Right ventricle myocardium superior (tissue), 1 donor: ENCODE data around the gene HDAC2. TPM values are rescaled to one million over a fixed set of nuclear protein-coding genes. Genes with fewer than 3 reads are reported as not detected.
A peak's percentile ranks its signal among the peaks of the same experiment; 100 is the strongest.
"Not testable (repeated sequence)": the region's sequence is repeated elsewhere in the genome, so short reads cannot be mapped to it uniquely, and the experiment has no call there.

Experiments
- ATAC-seq: fragments of 200-7000 bp; cut with Tn5 transposase; one replicate; pipeline ENCODE4 v1.9.1; 2020; ENCODE audit warnings: mild to moderate bottlenecking; ENCODE audit not compliant: poor library complexity
- DNase-seq: peaks from one replicate; pipeline ENCODE4 v3.0.0-alpha.2; 2020
- intact Hi-C: fragments of 100-400 bp; cut with DNase I; formaldehyde crosslinking; loops from one replicate; pipeline ENCODE4 v1.11.2; 2022
- long read RNA-seq: library from polyadenylated mRNA; unstranded; transcript quantifications from one replicate; pipeline ENCODE4 v2.0.0, GENCODE V29; 2021
- total RNA-seq: library from RNA; stranded (reverse); fragmentation: NEBNext Ultra II Directional; extraction: Animal tissue kit (Norgen Biotek cat#: 25700); gene quantifications from one replicate; pipeline ENCODE4 v1.2.1, GENCODE V29; 2021
- donor health status: DM: no; HTN: yes; CAD: no; lungs with severe emphysema.

HDAC2 gene
- total RNA-seq, result 41.0 TPM
- long read RNA-seq, full-length matches to known transcripts, result 119 of 127 reads
- long read RNA-seq, partial matches to known transcripts, result 2 of 127 reads
- long read RNA-seq, other reads (novel, unspliced or antisense), result 6 of 127 reads

DNA sequence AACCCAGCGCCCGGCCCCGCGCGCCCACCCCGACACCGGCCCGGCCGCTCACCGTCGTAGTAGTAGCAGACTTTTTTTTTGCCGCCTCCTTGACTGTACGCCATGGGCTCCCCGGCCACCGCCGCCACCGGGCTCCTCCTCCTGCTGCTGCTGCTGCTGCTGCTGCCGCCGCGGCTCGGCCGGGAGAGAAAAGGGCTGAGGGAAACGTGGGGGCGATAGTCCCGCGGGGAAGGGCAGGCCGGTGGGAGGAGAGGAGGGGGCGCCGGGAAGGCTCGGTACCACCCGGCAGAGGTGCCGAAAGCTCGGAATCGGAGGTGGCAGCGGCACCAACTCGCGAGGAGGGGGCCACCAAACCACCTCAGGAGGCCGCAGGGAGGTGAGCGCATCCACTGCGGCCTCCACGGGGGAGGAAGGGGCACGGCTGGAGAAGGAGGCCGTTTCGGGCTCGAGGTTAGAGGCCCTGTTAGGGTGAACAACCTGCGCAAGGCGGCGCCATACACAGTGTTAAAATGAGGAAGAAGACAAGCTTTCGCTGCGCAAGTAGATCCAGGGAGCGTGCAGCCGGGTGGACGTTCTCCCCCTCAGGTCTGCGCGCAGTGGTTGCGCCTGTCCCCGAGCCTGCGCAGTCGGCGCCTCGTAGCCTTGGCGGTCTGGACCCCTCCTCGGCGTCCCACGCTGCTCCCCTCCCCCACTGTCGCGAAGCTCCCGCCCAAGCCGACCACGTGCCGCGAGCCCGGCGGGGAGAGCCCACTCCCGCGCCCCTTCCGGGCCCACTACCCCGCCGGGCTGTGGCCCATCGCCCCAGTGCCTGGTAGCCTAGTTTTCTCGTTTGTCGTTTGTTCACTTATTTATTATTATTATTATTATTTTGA, at the start of gene HDAC2:
TSS of gene HDAC2 (minus strand) at position 344 of the 872 bp plus-strand sequence. CDS start at position 104, 240 bp downstream.
- DNase-seq (peak; percentile 92), ATAC-seq (peak; percentile 95)
- intact Hi-C loops, result no loop called here

DNA sequence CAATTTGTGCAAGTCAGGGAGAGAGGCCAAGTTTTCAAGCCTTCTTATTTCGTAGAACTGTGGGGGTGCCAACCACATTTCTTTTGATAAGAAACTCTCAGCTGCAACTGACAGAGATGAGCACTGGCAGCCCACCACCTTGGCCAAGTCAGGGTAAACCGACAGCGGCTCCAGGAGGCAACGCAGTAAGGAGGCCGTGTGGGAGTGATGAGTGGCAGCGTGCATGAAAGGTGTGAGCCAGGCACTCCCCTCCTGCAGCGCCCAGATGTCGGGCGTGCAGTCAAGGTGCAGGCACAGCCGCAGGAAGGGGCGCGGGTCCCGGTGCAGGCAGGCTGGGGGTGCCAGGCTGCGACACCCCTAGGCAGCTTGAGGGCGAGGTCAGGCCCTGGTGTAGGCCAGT, 49.2 kb upstream of the HDAC2 start:
- no peak for DNase-seq
- intact Hi-C loops, result no loop called here
- no peak for ATAC-seq

DNA sequence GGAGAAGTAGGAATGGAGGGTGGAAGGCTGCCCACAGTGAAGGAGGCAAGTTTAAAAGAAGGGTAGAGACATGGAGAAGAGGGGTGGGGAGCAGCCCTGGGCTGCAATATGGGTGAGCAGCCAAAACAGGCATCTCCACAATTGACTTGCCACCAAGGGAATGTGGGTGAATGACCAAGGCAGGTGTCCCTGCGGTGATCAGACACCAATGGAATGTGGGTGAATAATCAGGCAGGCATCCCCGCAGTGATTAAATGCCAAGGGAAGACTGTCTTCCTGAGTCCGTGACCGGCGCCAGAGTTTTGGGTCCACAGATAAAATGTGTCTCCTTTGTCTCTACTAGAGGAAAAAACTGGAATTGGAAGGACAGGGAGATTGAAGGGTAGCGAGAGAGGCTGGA, 46.2 kb upstream of the HDAC2 start:
- DNase-seq, ATAC-seq, intact Hi-C loops: not testable (repeated sequence)

DNA sequence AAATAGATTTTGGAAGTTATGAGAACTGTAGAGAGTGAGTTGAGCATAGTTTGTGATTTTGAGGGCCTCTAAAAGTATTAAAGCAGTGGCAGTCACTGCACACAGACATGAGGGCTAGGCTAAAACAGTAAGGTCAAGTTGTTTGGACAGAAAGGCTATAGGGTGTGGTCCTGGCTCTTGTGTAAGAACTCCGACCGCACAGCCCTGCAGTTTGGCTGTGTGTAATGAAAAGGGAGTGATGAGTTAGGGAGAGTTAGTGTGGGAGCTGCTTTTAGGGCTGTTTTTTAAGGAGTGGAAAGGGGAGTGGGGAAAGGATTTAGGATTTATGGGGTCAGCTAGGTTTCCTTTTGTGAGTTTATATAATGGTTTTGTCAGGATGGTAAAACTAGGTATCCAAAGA, 43.2 kb upstream of the HDAC2 start:
- ATAC-seq, intact Hi-C loops, DNase-seq: not testable (repeated sequence)

DNA sequence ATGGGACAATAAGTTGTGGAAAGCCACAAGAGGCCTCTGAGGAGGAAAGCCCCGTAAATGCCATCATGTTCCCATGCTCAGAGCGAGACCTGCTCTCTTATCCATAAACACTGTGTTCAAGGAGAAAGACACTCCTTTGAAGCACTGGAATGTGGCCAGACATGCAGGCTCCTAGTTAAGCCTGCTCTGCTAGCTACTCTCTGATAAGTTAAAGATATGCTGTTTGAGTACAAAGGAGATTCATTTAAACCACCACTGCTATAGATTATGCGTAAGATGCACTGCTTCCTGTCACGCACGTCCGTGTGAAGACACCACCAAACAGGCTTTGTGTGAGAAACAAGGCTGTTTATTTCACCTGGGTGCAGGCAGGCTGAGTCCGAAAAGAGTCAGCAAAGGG, 40.5 kb upstream of the HDAC2 start:
- DNase-seq, intact Hi-C loops, ATAC-seq: not testable (repeated sequence)

DNA sequence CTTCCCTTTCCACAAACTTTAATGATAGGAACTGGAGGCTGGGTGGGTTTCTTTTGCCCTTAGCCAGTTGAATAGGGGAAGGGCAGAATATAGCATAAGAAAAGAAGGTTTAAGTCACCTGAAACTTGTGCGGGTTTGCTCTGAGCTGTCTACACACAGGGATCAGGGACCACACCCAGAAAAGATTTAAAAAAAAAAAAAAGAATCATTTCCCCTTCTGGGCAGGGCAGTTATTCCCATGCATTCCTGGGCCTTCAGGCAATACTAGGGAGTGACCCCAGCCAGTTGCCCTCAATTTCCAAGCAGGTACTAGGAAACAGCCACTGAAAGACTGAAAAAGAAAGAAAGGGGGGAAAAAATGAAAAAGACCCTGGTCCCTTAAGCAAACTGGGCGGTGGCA, 39.6 kb upstream of the HDAC2 start:
- intact Hi-C loops, result no loop called here
- DNase-seq, result no peak
- no peak for ATAC-seq

DNA sequence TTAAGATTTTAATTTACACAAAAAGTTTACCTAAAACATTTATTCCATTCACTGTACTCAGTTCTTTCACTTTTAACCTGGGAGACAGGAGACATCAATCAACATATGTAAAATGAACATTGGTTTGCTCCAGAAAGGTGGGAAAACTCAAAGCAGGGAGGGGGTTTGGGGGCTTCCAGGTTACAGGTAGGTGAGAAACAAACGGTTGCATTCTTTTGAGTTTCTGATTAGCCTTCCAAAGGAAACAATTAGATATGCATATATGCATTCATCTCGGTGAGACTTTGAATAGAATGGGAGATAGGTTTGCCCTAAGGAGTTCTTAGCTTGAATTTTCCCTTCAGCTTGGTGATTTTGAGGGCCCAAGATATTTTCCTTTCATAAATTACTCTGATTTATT, 38.2 kb upstream of the HDAC2 start:
- ATAC-seq (no peak), DNase-seq (no peak)
- intact Hi-C loops, result no loop called here

DNA sequence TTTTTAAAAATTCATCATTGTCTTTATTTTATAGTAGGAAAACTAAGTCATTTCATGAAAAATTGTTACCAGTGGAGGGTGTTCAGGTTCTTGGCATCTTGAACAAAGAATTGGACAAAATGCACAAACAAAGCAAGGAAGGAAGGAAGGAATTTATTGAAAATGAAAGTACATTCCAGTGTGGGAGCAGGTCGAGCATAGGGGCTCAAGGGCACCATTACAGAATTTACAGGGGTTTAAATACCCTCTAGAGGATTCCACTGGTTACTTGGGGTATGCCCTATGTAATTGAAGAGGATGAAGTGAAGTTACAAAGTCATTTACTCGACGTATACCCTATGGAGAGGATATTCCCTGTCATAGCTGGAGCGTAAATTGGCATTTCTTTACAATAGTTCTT, 37.4 kb upstream of the HDAC2 start:
- DNase-seq, result no peak
- ATAC-seq, result no peak
- intact Hi-C loops, result no loop called here

DNA sequence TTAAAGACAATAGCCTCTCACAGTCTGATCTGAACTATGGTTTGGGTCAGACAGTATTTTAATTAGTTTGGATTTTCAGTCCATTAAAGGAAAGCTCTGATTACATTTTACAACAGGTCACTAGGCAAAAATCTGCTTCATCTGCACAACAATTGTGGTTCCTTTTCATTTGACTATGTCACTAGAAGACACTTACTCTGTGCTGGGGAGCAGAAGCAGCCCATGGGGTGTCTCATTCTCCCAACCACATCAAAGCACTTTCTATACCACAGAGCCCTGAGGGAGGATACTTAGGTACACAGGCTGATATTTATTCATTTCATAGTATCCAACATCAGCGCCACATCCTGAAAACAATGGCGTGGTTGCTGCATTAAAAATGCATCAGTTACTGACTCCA, 36.6 kb upstream of the HDAC2 start:
- intact Hi-C loops, result no loop called here
- ATAC-seq, result no peak
- no peak for DNase-seq

DNA sequence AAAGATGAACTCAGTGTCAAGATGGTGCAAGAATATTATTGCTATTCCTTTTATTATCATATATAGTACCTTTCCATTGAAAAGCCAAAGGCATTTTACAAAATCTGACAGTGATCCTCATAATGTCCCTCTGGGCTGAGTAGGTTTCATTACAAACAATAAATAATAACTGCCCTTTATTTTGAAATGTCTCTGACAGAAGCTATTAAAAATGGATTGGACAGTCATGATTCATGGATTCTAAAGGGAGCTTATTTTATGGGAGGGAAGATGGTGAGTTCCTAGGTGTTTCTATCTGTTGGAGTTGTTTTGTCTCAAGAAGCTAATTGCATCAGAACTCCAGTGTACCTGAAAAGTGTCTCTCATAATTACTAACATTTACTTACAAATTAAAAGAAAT, 30.4 kb upstream of the HDAC2 start:
- ATAC-seq (no peak), DNase-seq (no peak)
- intact Hi-C loops, result no loop called here

DNA sequence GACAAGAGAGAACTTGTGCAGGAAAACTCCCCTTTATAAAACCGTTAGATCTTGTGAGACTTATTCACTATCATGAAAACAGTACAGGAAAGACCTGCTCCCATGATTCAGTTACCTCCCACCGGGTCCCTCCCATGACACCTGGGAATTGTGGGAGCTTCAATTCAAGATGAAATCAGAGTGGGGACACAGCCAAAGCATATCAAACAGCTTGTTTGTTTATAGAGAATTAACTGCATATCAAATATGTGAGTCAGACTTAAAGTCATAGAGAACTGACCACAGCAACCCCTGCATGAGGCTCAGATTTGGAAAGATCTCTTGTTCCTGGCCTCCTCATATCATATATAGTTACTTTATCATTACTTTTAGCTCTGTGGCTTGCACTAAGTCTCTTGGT, 29.1 kb upstream of the HDAC2 start:
- DNase-seq (no peak), ATAC-seq (no peak)
- intact Hi-C loops, result no loop called here

DNA sequence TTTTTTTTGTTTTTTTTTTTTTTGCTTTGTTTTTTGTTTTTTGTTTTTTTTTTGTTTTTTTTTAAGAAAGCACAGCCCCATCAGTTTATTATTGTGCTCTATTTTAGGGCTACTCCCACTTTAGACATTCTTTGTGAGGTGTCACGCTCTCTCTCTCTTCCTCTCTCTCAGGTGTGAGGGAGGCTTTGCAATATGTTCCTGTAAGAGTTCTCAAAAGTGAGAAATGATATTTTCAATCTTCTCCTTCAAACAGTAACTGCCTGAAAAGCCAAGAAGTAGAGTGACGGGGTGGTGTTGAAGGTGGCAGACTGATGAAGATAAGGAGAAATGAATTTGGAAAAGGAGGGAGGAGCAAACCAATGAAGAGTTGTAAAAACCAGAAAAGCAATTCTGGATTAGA, 28.3 kb upstream of the HDAC2 start:
- no peak for ATAC-seq
- no peak for DNase-seq
- intact Hi-C loops, result no loop called here

DNA sequence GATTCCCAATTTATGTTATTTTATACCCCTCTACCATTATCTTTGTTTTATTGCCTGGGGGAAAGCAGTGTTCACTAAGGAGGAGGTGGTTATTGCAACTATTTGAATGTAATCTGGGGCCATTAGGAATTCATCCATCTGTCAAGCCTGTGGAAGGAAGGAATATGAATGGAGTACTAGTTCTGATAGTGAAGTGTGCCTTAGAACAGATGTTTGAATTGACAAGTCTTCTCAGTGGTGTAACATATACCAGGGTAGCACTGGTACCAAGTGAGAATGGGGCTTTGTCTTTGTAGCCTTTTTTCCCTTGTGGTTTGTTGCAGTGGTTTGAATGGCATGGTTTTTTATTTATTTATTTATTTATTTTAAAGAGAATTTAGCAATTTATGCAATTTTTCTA, 27.9 kb upstream of the HDAC2 start:
- DNase-seq, result no peak
- ATAC-seq, result no peak
- intact Hi-C loops, result no loop called here

DNA sequence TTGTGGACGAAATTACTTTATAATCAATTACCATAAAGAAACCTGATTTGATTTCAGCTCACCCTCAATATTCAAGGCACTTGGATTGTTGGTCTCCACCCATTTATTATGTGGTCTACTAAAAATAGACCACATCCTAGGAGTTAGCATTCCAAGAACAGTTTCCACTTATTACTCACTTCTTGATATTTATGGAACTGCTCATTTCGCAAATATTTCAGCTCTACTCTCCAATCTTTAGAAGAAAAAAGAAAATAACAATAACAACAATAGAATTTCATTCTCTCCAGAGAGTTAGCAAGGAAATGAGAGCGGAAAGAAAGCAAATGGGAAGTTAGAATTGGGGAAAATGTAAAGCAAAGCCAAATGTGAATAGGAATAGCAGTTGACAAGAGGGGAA, 26.2 kb upstream of the HDAC2 start:
- ATAC-seq (no peak), DNase-seq (no peak)
- intact Hi-C loops, result no loop called here

DNA sequence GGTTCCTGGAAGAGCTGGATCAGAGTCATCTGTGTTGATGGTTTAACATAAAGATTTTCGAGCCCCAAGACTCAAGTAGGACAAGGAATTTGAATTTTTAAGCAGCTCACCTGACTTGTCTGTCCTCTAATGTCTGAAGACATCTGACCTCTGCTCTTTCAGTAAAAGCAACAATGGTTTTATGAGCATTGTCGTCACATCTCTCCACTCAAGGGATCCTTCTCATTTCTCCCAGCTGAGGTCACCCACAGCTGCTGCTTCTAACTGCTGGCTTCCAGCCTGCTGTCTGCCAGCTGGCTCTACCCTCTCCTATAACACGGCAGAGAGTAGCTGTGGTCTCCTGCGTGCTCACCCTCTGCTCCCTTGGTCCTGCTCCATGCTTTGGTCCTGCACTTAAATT, 24.7 kb upstream of the HDAC2 start:
- ATAC-seq, result peak; percentile 93
- DNase-seq, result peak; percentile 48

DNA sequence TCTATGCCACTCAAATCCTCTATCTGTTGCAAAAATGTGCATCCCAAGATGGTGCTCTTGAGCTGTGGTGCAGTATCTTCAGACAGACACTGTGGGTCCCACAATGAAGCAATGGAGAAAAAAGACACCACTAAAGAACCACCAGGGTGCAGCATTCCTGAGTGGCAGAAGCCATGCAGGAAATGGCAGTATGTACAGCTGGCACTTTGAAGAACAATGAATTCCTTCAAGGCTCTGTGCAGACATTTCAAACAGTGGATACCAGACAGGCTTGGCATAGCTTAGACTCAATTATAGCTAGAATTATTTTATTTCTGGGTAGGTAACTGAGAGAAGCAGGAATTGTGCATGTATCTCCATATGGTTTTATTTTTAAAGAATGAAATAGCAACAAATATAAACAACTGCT, 24.0 kb upstream of the HDAC2 start:
- ATAC-seq (peak; percentile 65), DNase-seq (no peak)

More for the DNA sequence above, 24.7 kb upstream of the HDAC2 start:
- intact Hi-C loops, result no loop called here

DNA sequence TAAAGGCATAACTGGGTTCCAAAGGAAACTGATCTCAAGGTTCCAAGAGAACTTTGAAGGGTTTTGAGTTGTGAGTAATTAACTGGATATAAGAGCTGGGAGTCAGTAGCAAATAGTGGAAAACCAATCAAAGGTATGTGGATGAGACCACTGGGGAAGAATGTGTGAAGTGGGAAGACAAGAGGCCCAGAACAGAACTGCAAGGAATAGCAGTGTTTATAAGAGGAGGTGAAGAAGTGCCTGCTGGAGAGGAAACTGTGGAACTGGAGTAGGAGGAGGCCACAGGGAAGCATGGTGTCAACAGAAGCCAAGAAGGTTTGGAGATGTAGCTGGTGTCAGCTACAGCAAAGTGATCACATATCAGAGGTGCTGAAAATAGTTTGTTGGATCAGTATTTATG, 18.7 kb upstream of the HDAC2 start:
- DNase-seq, result no peak
- no peak for ATAC-seq
- intact Hi-C loops, result no loop called here

More for the DNA sequence above, 24.0 kb upstream of the HDAC2 start:
- intact Hi-C loops, result no loop called here

DNA sequence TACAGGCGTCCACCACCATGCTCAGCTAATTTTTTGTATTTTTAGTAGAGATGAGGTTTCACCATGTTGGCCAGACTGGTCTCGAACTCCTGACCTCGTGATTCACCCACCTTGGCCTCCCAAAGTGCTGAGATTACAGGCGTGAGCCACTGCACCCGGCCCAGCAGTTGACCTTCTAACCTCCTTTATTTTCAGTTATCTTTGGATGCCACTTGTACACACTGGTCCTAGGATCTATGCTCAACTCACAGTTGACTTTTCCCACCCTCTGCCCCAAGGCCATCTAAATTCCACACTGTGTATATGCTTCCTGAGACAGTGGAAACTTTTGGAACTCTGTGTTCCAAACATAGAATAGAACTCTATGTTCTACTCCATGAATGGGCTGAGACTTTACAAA, 11.7 kb upstream of the HDAC2 start:
- intact Hi-C loops, ATAC-seq, DNase-seq: not testable (repeated sequence)

DNA sequence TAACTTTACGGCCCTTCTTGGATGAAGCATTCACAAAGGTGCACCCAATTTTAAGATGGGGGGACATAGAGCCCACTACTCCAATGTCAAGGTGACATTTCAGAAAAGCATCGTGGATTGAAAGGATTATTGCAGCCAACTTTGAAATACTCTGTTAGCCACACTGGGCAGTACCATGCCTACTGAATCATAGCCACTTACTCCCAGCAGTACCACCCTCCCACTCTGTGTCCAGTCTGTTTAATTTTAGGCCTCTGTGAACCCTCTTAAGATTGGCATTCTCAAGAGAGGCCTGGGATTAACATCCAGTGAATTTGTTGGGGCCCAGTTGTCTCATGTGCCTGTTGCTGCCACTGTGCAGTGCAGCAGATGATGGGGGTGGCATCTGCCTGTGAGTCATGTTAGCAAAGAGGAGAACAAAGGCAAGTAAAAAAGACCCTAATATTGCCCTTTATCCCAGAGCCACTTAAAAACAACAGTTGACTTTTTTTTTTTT, 11.2 kb upstream of the HDAC2 start:
- DNase-seq (no peak), ATAC-seq (no peak)
- intact Hi-C loops, result no loop called here

DNA sequence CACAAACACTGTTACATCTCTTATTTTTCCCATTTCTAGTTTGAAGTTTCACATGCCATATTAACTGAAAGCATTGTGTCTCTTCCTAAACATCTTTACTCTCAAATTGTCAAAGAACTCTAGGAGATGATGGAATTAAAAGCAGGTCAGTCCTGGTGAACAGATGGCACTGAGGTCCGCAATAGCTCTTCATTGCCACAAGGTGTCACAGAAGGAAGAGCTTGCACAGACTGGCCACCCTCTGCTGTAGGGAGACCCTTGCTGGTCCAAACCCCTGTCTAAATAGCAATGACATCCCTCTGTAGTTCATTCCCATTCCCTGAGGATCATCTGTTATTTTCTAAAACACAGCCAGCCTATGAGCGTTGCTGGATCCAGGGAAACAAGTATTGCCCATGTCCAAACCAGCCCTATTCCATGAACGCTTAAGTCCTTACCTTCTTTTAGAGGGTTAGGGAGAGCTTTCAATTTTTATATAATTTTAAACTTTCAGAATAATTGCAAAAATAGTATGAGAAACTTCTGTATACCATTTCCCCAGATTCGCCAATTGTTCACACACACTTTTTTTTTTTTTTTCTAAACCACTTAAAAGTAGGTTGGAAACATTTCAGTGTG, 10.1 kb upstream of the HDAC2 start:
- ATAC-seq (peak; percentile 58), DNase-seq (no peak)
- intact Hi-C loops, result no loop called here
